Activated naive CD4-positive, alpha-beta T cell treated with anti-CD3 and anti-CD28 coated beads, Interleukin-2, amount 50 U/mL, for 24 hours (primary cell): ENCODE results near the gene PM20D1.
A peak's percentile ranks its signal among the peaks of the same experiment; 100 is the strongest.

Experiments
- H3K27ac Mint-ChIP-seq: one replicate; pipeline ENCODE4 v1.8.0; 2021; ENCODE audit warnings: mild to moderate bottlenecking, mixed read lengths
- H3K27me3 Mint-ChIP-seq: one replicate; pipeline ENCODE4 v1.8.0; 2021; ENCODE audit warnings: mixed read lengths
- H3K36me3 Mint-ChIP-seq: one replicate; pipeline ENCODE4 v1.8.0; 2021; ENCODE audit warnings: mixed read lengths
- H3K4me1 Mint-ChIP-seq: one replicate; pipeline ENCODE4 v1.8.0; 2021; ENCODE audit warnings: mixed read lengths
- H3K4me3 Mint-ChIP-seq: one replicate; pipeline ENCODE4 v1.8.0; 2021; ENCODE audit warnings: mild to moderate bottlenecking, mixed read lengths
- H3K9me3 Mint-ChIP-seq: one replicate; pipeline ENCODE4 v1.8.0; 2021; ENCODE audit warnings: mixed read lengths

PM20D1 gene

DNA sequence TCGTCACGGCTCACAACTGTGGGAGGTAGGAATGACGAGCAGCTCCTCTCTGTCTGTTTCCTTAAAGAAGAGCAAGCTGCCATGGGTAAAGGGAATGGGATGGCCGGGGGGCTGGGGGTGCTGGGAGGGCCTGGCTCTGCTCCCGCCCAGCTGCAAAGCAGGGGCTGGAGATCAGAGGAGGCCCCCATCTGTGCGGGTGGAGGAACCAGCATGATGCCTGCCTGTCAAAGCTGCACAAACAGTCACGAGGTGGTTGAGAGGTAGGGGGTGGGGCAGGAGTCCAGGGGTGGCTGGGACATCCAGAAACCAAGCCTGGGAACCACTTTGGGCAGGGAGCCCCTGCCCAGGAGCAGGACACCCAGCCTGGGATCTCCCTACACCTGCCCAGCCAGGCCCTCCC lies 49.5 kb downstream of the PM20D1 start:
- Mint-ChIP-seq H3K36me3 (peaks cover 7% of the 10 kb centered on the region), H3K4me1 (peaks cover 25% of the 10 kb centered on the region), H3K9me3 (no peaks in the 10 kb centered on the region)

DNA sequence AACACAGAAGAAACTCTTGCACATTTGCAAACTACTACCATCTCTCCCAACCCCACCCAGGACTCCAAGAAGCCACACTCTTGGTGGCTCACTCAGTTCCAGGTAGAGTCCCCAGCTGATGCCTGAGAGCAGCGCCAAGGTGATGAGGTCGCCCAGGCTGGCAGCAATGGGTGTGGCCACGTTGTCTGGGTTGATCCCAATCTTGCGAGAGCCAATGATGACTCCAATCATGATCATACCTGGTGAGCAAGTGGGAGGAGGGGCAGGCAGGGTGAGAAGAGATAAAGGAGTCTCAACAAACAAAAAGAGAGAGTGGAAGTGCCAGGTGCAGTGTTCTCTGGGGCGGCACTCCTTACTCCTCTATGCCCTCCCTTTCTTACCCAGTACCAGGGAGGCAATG lies 51.4 kb downstream of the PM20D1 start:
- Mint-ChIP-seq H3K36me3 (peaks cover 7% of the 10 kb centered on the region), H3K9me3 (no peaks in the 10 kb centered on the region), H3K27me3 (no peaks in the 10 kb centered on the region), H3K4me3 (no peak overlapping the region), H3K27ac (peak overlapping the region; percentile 7), H3K4me1 (peaks cover 6% of the 10 kb centered on the region)

More for the DNA sequence above, 49.5 kb downstream of the PM20D1 start:
- Mint-ChIP-seq H3K4me3 (no peak overlapping the region), H3K27me3 (no peaks in the 10 kb centered on the region), H3K27ac (no peak overlapping the region)

DNA sequence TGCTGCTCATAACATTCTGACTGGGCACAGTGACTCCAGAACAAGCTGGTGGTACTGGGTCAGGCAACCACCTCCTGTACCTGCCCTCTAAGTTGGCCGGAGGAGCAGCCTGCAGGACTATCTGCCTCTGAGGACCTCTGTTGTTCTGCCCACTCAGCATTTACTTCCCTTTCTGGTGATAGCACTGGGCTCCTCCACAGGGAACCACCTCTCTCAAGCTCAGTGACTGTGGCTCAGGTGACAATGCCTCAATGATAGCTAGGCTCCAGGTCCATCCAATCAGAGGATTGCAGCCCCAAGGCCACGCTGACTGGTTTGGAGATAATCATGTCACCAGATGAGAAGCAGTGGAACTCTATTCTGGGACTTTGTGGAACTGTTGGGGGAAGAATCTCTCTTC lies 52.8 kb downstream of the PM20D1 start:
- peaks cover 7% of the 10 kb centered on the region for H3K36me3 Mint-ChIP-seq
- no peak overlapping the region for H3K27ac Mint-ChIP-seq
- no peaks in the 10 kb centered on the region for H3K4me1 Mint-ChIP-seq
- no peaks in the 10 kb centered on the region for H3K9me3 Mint-ChIP-seq
- H3K4me3 Mint-ChIP-seq: no peak overlapping the region
- no peaks in the 10 kb centered on the region for H3K27me3 Mint-ChIP-seq

DNA sequence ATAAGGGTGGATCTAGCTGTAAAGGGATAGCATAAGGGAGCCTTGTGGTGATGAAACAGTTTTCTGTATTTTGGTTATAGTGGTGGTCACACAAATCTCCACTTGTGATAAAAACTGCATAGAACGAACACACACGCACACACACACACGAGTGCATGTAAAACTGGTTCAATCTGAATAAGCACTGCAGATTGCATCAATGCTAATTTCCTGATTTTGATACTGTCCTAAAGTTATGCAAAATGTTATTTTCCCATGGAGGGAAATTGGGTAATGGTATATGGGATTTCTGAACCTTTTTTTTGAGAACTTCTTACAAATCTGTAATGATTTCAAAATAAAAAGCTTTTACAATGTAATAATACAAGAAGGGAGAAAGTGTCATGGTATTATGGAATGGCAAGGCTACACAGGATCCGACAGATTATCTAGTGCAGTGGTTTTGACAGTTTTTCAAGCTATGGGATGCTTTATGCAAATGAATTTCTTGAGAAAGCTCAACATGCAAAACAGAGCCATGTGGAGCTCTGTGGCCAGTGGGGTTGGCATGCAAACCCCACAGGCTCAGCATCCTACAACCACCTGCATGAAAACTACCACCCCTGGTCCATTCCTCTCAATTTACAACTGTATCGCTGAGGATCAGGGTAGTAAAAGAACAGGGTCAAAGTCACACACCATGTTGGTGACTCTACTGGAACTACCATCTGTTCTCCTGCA lies 55.8 kb downstream of the PM20D1 start:
- no peak overlapping the region for H3K27ac Mint-ChIP-seq
- H3K9me3 Mint-ChIP-seq: no peaks in the 10 kb centered on the region
- peaks cover 11% of the 10 kb centered on the region for H3K36me3 Mint-ChIP-seq

DNA sequence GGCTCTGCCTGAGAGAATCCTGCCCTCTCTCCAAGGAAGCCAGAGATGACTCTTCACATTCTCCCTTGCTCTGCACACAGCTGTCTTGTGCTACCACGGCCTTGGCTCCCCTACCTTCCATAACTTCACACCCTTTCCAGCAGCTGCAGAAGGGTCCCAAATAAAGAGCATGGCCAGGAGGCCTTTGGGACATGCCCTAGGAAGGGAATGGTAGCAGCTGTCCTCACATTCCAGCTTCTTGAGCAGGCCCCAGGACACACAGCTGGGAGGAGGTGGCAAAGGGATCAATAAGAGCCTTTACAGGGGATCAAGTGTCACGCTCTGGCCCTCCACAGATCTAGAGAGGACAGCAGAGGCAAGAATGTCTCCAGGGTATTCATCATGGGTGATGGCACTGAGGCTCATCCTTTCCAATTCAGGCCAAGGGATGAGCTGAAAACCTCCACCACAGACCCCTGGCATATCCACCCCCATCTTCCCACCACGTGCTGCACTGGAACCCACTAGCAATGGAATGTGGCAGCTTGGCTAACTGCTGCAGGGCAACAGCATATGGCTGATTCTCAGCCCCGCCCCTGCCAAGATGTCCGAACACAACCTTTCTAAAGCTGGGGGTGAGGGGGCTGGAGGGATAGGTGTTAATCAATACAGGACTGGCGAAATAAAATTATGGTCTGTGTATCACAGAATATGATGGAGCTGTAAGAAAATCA lies 56.8 kb downstream of the PM20D1 start:
- Mint-ChIP-seq H3K9me3 (no peaks in the 10 kb centered on the region), H3K27me3 (no peaks in the 10 kb centered on the region), H3K4me1 (no peaks in the 10 kb centered on the region), H3K4me3 (no peak overlapping the region), H3K27ac (peak overlapping the region; percentile 52), H3K36me3 (peaks cover 7% of the 10 kb centered on the region)

More for the DNA sequence above, 55.8 kb downstream of the PM20D1 start:
- Mint-ChIP-seq H3K4me3 (no peak overlapping the region), H3K27me3 (no peaks in the 10 kb centered on the region), H3K4me1 (no peaks in the 10 kb centered on the region)

DNA sequence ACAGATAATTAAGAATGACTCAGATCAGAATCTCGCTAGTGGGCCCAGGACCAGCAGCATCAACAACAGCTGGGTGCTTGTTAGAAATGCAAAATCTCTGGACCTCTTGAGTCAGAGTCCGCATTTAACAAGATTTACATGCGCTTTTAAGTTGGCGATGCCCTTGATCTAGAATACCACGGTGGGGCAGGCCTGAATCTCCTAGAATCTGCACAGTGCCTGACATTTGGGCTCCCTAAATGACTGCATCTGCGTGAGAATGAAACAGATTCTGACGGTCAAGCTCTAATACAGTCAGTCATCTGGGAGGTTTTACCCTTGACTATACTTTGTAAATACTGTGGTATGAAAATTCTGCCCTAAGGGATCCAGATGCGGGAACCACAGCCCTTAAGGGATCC lies 57.5 kb downstream of the PM20D1 start:
- Mint-ChIP-seq H3K27ac (no peak overlapping the region), H3K4me1 (no peaks in the 10 kb centered on the region), H3K36me3 (peaks cover 7% of the 10 kb centered on the region), H3K4me3 (no peak overlapping the region), H3K27me3 (no peaks in the 10 kb centered on the region), H3K9me3 (no peaks in the 10 kb centered on the region)

DNA sequence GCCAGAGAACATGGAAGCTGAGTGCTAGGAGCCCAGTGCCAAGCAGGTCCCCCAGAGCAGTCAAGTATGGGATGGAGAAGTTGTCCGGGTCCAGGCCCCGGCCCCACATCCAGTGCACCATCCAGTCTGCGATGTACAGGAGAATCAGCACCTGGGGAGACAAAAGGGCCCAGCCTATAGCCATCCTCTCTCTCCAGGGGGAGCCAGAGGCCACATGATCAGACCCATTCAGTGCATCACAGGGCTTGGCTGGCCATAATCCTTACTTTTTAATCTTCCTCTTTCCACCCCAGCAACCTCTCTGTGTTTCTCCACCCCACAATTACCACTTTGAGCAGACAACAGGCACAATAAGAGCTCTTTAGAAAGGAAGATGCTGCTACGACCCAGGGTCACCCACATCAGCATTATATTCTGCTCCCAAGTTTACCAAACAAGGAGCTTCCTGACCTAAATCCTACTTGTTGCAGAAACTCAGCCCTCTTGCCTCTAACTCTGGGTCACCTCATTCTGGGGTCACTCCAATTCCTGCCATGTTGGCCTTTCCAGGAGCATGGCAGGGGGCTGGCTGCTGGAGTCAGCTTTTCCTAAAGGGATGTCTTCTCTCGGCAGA lies 58.3 kb downstream of the PM20D1 start:
- peaks cover 7% of the 10 kb centered on the region for H3K36me3 Mint-ChIP-seq
- H3K27ac Mint-ChIP-seq: no peak overlapping the region
- H3K27me3 Mint-ChIP-seq: no peaks in the 10 kb centered on the region
- no peaks in the 10 kb centered on the region for H3K9me3 Mint-ChIP-seq
- H3K4me3 Mint-ChIP-seq: no peak overlapping the region
- H3K4me1 Mint-ChIP-seq: no peaks in the 10 kb centered on the region

DNA sequence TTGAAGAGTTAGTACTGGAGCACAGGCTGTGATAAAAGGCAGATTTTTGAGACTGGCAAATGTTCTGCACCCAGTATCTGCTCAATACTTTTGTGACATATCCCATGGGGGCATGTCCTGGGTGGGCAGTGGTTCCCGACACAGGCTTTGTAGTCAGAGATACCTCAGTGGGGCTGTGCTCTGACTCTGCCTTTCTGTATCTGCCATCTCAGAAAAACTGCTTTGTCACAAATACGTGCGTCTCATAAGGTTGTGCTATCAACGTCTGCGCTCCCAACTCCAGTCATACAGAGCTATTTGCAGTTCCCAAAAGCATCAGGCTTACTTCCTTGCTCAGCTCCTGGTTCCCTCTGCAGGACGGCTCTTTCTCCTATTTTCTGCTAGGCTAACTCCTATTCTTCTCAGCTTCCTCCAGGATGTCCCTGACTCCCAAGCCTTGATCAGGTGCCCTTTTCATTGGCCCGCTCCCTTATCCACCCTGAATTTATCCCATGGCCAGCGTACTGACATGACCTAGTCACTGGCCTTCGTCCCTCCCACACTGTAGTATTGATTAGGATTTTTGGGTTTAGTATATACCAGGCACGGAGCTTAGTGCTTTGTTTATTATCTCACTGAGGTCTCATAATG lies 62.5 kb downstream of the PM20D1 start:
- Mint-ChIP-seq H3K27ac (no peak overlapping the region), H3K27me3 (no peaks in the 10 kb centered on the region), H3K9me3 (no peaks in the 10 kb centered on the region), H3K36me3 (peaks cover 6% of the 10 kb centered on the region), H3K4me1 (peaks cover 7% of the 10 kb centered on the region), H3K4me3 (no peak overlapping the region)

DNA sequence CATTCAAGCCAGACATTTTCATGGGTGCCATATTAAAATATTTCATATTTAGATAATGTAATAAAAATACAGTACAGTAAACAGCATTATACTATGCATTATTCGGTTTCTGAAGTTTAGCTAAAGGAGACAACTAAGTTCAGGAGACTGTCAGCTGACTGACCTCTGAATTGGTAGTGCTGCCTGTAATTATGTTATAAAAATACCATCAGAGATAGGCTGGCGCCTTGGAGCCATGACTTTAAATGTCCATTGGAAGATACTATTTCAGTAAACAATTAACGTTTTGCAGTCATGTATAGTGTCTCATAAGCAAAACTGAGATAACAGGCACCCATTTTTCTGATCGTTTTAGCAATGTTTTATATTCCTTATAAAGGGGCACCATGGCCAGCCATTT lies 63.3 kb downstream of the PM20D1 start:
- H3K9me3 Mint-ChIP-seq: no peaks in the 10 kb centered on the region
- no peaks in the 10 kb centered on the region for H3K27me3 Mint-ChIP-seq
- peaks cover 10% of the 10 kb centered on the region for H3K4me1 Mint-ChIP-seq
- H3K4me3 Mint-ChIP-seq: no peak overlapping the region
- H3K27ac Mint-ChIP-seq: no peak overlapping the region
- H3K36me3 Mint-ChIP-seq: peaks cover 6% of the 10 kb centered on the region

DNA sequence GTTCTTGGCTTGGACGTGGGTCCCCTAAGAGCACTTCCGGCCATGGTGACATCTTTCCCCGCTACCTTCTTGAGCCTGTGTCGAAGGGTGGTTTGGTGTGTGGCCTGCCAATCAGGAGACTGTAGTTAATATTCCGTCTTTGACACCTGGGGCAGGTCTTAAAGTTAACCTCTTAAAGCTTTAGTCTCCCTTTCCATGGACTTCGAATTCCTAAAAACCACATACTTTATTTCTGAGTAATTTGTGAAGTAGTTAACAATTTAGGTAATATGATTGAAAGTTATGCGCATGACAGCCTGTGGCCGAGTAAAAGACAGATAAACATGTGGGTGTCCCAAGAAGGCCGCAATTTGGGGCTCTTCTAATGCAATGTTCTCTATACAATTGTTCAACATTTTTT lies 64.5 kb downstream of the PM20D1 start:
- Mint-ChIP-seq H3K27me3 (no peaks in the 10 kb centered on the region), H3K4me1 (peaks cover 10% of the 10 kb centered on the region), H3K36me3 (peaks cover 4% of the 10 kb centered on the region), H3K4me3 (no peak overlapping the region), H3K27ac (no peak overlapping the region), H3K9me3 (no peaks in the 10 kb centered on the region)

DNA sequence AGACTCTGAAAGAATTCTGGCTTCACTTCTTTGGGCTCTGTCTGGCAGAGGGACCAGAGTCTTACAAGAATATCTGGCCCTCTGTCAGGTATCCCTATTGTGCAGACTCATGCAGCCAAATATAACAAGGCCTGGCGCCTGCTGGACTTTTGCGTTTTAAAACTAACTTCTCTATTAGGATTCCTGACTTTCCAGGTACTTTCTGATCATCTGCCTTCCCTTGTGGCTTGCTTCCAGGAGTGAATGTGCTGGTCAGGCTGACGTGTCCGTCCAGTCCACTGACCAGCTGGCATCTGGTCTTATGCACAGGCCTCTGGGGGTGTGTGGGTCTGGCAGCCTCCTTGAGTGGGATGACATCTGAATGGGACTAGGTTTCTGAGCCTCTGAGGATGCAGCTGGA lies 66.0 kb downstream of the PM20D1 start:
- Mint-ChIP-seq H3K36me3 (no peaks in the 10 kb centered on the region), H3K27me3 (no peaks in the 10 kb centered on the region), H3K27ac (no peak overlapping the region), H3K9me3 (no peaks in the 10 kb centered on the region), H3K4me1 (peaks cover 10% of the 10 kb centered on the region), H3K4me3 (no peak overlapping the region)

DNA sequence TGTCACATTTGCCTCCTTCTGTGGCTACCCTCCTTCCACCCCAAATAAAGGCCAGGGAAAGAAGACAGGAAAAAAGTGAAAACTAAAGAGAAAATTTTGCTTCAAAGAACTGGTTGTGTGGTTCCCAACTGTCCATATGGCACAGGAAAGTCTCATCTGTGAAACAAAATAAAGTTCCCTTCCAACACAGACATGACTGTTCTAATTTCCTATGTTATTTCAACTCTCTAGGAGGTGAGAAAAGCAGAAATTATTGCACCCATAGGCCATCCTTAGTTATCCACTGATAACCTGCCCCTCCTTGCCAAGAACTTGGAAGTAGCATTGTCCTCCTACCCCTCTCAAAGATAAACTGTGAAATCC lies 66.5 kb downstream of the PM20D1 start:
- H3K27ac Mint-ChIP-seq: no peak overlapping the region
- H3K9me3 Mint-ChIP-seq: no peaks in the 10 kb centered on the region
- H3K4me3 Mint-ChIP-seq: no peak overlapping the region
- H3K27me3 Mint-ChIP-seq: no peaks in the 10 kb centered on the region
- H3K36me3 Mint-ChIP-seq: no peaks in the 10 kb centered on the region
- peaks cover 10% of the 10 kb centered on the region for H3K4me1 Mint-ChIP-seq

DNA sequence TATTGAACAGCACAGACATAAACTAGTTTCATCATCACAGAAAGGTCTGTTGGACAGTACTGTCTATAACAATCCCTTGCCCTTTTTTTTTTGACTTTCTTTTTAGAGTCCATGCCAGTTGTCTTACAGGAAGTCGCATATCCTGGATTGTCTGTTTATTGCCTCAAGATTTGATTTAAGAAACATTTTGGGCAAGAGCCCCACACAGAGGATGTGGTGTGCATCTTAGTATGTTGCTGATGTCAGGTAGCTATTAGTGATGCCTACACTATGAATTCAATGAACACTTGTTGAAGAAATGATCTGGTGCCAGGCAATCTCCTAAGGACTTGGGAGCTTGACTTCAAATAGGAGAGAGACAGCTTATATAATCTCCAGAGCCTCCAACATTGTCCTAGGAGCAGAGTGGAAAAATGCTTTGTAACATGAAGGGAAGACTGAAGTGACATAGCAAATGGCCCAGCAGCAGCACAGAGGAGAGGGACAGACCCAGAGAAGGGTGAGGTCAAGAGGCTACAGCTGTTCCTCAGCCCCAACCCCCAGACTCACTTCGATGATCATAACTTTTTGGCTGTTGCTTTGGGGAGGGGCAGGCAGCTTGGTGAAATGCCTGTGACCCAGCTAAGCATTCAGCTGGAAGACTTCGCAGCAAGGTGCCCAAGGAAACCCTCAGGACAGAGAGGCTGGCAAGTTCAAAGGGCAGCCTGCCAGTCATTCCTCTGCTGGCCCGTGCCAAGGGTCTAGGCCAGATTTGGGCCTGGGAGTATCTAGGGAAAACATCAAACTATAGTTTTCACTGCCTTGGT lies 67.1 kb downstream of the PM20D1 start:
- Mint-ChIP-seq H3K4me3 (no peak overlapping the region), H3K9me3 (no peaks in the 10 kb centered on the region), H3K27ac (peak overlapping the region; percentile 47), H3K4me1 (peaks cover 10% of the 10 kb centered on the region), H3K36me3 (no peaks in the 10 kb centered on the region), H3K27me3 (no peaks in the 10 kb centered on the region)

DNA sequence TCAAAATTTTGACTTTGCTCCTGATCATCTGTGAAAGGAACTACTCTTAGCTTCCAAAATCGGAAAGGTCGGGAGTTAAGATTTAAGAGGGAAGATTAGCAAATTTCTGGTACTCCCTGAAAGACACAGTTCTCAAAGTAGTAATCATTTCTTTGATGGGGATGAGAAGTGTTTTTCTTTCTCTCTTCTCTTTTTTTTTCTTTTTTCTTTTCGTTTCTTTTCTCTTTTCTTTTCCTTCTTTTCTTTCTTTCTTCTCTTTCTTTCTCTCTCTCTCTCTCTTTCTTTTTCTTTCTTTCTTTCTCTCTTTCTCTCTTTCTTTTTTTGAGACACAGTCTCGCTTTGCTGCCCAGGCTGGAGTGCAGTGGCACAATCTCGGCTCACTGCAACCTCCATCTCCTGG lies 69.6 kb downstream of the PM20D1 start:
- no peak overlapping the region for H3K27ac Mint-ChIP-seq
- no peaks in the 10 kb centered on the region for H3K9me3 Mint-ChIP-seq
- peaks cover 24% of the 10 kb centered on the region for H3K4me1 Mint-ChIP-seq
- no peak overlapping the region for H3K4me3 Mint-ChIP-seq
- H3K27me3 Mint-ChIP-seq: no peaks in the 10 kb centered on the region
- no peaks in the 10 kb centered on the region for H3K36me3 Mint-ChIP-seq
